ENCODE data around the gene BRICD5.

The BRICD5 gene

DNA sequence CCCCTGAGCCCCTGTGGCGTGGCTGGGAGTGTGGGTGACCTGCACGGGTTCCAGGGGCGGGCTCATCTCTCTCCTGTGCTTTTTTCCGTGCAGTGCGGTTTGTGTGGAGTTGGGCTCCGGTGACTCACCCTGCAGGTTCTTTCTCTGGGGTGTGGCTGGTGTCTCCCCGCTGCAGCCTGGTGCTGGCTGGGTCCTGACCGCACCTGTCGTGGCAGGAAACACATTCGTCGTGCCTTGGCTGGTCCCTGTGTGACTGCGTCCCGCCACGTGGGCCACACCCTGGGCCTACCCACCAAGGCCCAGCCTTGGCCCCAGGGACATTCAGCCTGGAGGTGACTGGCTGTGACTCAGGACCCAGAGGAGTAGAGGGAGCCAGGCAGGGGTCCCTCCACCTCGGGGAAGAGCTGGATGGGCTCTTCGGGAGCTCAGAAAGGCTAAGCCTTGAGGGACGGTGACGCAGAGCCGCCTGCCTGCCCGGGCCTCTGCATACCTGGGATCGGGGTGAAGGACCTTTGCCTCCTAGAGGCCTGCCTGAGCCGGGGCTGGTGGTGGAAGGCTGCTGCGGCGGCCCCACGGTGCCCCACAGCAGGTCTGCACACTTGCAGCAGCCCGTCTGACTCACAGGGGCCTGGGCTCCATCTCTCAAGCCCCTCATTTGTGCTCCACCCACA lies 47.3 kb downstream of the BRICD5 start:
- DNase-seq (ENCODE audit: low read depth) = no peak

DNA sequence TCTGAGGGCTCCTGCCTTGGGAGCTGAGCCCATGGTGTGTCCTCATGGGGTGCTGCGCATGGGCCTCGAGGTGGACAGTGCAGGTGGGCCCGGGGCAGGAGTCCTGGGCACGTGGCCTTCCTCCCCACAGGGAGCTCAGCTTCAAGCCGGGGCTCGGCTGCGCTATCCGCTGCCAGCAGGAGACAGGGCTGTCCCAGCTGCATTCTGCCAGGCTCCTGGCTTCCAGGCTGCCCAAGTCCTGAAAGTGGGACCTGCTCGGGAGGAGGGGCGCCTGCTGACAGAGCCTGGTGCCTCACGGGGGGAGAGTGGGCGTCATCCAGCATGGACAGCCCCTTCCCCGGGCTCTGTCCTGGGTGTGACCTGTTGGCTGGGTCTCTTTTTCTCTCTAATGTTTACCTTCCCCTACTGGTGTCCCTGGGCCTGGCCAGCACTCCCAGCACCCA lies 48.0 kb downstream of the BRICD5 start:
- DNase-seq (ENCODE audit: low read depth) = no peak

DNA sequence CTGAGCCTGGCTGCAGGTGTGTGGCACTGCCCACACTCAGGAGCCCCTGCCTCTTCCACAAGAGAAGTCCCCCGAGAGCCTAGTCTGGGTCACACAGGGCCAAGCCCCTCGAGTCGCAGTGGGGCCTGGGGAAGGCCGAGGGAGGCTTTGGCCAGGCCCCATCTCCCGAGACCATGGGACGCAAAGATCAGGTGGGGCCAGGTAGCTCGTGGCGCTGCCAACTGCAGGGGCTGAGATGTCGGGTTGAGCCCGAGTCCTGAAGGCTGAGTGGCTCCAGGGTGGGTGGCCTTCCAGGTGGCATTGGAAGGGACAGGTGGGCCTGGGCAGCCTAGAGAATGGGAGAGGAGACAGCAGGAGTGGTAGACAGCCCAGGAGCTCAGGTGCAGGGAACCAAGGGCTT lies 48.8 kb downstream of the BRICD5 start:
- no peak for DNase-seq (ENCODE audit: low read depth)

DNA sequence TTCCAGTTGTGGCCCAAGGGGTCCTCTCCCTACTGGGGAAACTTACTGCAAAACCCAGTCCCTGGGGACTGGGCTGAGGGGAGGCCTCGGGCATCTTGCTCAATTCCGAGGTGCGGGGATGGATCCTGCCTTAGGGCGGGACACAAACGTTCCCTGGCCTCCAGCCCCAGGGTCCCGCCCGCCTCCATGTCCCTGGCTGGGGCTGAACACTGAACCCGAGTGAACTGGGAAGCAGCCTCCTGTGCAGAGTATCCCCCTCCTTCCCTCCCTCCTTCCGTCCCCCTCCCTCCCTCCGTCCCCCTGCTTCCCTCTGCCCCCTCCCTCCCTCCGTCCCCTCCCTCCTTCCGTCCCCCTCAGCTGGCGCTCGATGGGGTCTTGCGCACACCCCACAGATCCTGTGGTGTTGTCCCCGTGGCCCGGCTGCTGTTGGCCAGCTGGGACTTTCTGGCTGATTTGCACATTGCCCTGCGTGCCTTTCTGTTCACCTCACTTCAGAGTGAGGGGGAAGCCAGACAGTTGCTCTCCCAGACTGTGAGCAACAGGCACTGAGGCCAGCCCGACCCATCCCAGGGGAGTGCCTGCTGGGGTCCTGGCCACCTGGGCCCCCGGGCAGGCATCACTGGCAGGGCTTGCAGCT lies 49.6 kb downstream of the BRICD5 start:
- DNase-seq (ENCODE audit: low read depth) = no peak
